ENCODE data around the gene ATP6V1A.
A peak's percentile ranks its signal among the peaks of the same experiment; 100 is the strongest.

The ATP6V1A gene

DNA sequence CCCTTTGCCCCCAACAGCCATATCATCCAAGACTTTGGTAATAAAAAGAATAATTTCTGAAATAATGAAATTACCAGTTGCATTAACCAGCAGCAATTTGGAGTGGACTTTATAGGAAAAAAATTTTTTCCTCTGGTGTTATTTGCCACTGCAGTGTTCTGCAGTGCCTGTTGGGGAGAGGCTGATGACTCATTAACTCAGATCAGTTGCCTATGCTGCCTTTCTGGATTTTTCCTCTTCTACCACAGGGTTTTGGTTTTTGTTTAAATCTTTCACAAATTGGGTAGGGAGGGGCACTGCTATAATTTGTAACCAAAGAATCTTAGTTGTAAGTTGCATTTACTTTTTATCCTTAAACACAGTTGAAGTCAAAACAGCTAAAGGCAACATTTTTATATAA lies 22.7 kb downstream of the ATP6V1A start:
- TF ChIP-seq, protein P1, sequence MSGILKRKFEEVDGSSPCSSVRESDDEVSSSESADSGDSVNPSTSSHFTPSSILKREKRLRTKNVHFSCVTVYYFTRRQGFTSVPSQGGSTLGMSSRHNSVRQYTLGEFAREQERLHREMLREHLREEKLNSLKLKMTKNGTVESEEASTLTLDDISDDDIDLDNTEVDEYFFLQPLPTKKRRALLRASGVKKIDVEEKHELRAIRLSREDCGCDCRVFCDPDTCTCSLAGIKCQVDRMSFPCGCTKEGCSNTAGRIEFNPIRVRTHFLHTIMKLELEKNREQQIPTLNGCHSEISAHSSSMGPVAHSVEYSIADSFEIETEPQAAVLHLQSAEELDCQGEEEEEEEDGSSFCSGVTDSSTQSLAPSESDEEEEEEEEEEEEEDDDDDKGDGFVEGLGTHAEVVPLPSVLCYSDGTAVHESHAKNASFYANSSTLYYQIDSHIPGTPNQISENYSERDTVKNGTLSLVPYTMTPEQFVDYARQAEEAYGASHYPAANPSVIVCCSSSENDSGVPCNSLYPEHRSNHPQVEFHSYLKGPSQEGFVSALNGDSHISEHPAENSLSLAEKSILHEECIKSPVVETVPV (CRISPR knock-in tag; IDR thresholded peaks at IDR 0.05): no peak
- TF ChIP-seq BACH2 (CRISPR knock-in tag; IDR thresholded peaks at IDR 0.05; ENCODE audit: borderline replicate concordance) (no peak), CSDC2 (CRISPR knock-in tag; IDR thresholded peaks at IDR 0.05) (no peak), PPARA (CRISPR knock-in tag; IDR thresholded peaks at IDR 0.05; ENCODE audit: borderline replicate concordance) (no peak), ARNTL (CRISPR knock-in tag; IDR thresholded peaks at IDR 0.05; ENCODE audit: borderline replicate concordance, low read depth) (no peak), ZC3H10 (CRISPR knock-in tag; IDR thresholded peaks at IDR 0.05) (no peak), ISL1 (CRISPR knock-in tag; IDR thresholded peaks at IDR 0.05) (no peak), GLIS3 (CRISPR knock-in tag; IDR thresholded peaks at IDR 0.05) (no peak), ZNF565 (CRISPR knock-in tag; conservative IDR thresholded peaks at IDR 0.05; ENCODE audit: low read depth) (no peak), ZNF8 (CRISPR knock-in tag; IDR thresholded peaks at IDR 0.05) (no peak), TOX (CRISPR knock-in tag; IDR thresholded peaks at IDR 0.05; ENCODE audit: borderline replicate concordance) (no peak), SNAI2 (CRISPR knock-in tag; IDR thresholded peaks at IDR 0.05) (no peak), OSR1 (CRISPR knock-in tag; IDR thresholded peaks at IDR 0.05) (no peak), TCF4 (CRISPR knock-in tag; IDR thresholded peaks at IDR 0.05; ENCODE audit: borderline replicate concordance) (no peak)
- peak; percentile 91 for ATAC-seq

DNA sequence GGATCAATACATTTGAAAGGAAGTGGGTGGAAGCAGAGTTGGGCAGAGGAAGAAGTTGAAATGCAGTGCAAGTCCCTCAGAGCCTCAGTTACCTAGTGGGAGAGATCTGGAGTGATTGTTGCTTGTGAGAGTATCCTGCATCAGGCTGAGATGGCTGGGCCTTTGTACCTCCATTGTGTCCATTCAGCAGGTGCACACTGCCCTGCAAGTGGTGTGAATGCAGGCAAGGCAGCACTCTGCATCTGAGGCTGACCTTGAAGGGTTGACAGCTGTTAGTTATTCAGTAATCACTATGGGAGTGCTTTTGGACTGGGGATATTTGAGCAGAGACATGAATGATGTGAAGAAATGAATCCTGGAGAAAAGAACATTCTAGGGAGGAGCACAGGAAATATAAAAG lies 25.2 kb downstream of the ATP6V1A start:
- no peak for ATAC-seq
- TF ChIP-seq OSR1 (CRISPR knock-in tag; IDR thresholded peaks at IDR 0.05) (no peak), ZC3H10 (CRISPR knock-in tag; IDR thresholded peaks at IDR 0.05) (no peak), ZNF565 (CRISPR knock-in tag; conservative IDR thresholded peaks at IDR 0.05; ENCODE audit: low read depth) (no peak), TSHZ2 (CRISPR knock-in tag; IDR thresholded peaks at IDR 0.05) (no peak), ZFP30 (CRISPR knock-in tag; IDR thresholded peaks at IDR 0.05) (no peak)

- no peak for ATAC-seq
These were observed 26.5 kb downstream of the ATP6V1A start for GRCh38 chr3:113773381-113773780.

More at GRCh38 chr3:113773381-113773780, 26.5 kb downstream of the ATP6V1A start:
- no peak for TF ChIP-seq OSR1 (CRISPR knock-in tag; IDR thresholded peaks at IDR 0.05)
- no peak for TF ChIP-seq ARNTL (CRISPR knock-in tag; IDR thresholded peaks at IDR 0.05; ENCODE audit: borderline replicate concordance, low read depth)
- no peak for TF ChIP-seq GLIS3 (CRISPR knock-in tag; IDR thresholded peaks at IDR 0.05)
- TF ChIP-seq, protein P2, sequence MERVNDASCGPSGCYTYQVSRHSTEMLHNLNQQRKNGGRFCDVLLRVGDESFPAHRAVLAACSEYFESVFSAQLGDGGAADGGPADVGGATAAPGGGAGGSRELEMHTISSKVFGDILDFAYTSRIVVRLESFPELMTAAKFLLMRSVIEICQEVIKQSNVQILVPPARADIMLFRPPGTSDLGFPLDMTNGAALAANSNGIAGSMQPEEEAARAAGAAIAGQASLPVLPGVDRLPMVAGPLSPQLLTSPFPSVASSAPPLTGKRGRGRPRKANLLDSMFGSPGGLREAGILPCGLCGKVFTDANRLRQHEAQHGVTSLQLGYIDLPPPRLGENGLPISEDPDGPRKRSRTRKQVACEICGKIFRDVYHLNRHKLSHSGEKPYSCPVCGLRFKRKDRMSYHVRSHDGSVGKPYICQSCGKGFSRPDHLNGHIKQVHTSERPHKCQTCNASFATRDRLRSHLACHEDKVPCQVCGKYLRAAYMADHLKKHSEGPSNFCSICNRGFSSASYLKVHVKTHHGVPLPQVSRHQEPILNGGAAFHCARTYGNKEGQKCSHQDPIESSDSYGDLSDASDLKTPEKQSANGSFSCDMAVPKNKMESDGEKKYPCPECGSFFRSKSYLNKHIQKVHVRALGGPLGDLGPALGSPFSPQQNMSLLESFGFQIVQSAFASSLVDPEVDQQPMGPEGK (CRISPR knock-in tag; IDR thresholded peaks at IDR 0.05; ENCODE audit: borderline replicate concordance): no peak
- TF ChIP-seq, protein P3, sequence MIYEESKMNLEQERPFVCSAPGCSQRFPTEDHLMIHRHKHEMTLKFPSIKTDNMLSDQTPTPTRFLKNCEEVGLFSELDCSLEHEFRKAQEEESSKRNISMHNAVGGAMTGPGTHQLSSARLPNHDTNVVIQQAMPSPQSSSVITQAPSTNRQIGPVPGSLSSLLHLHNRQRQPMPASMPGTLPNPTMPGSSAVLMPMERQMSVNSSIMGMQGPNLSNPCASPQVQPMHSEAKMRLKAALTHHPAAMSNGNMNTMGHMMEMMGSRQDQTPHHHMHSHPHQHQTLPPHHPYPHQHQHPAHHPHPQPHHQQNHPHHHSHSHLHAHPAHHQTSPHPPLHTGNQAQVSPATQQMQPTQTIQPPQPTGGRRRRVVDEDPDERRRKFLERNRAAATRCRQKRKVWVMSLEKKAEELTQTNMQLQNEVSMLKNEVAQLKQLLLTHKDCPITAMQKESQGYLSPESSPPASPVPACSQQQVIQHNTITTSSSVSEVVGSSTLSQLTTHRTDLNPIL (CRISPR knock-in tag; IDR thresholded peaks at IDR 0.05; ENCODE audit: low read depth): no peak
- TF ChIP-seq, protein P1 (CRISPR knock-in tag; IDR thresholded peaks at IDR 0.05): no peak
- TF ChIP-seq ZNF70 (CRISPR knock-in tag; IDR thresholded peaks at IDR 0.05): no peak
- TF ChIP-seq ZNF8 (CRISPR knock-in tag; IDR thresholded peaks at IDR 0.05): no peak
- no peak for TF ChIP-seq CSDC2 (CRISPR knock-in tag; IDR thresholded peaks at IDR 0.05)

All from SK-N-SH treated with all-trans-retinoic acid at 6 μM for 48 hours (cell line).